ENCODE results near the gene TGFBR3L.

TGFBR3L gene

DNA sequence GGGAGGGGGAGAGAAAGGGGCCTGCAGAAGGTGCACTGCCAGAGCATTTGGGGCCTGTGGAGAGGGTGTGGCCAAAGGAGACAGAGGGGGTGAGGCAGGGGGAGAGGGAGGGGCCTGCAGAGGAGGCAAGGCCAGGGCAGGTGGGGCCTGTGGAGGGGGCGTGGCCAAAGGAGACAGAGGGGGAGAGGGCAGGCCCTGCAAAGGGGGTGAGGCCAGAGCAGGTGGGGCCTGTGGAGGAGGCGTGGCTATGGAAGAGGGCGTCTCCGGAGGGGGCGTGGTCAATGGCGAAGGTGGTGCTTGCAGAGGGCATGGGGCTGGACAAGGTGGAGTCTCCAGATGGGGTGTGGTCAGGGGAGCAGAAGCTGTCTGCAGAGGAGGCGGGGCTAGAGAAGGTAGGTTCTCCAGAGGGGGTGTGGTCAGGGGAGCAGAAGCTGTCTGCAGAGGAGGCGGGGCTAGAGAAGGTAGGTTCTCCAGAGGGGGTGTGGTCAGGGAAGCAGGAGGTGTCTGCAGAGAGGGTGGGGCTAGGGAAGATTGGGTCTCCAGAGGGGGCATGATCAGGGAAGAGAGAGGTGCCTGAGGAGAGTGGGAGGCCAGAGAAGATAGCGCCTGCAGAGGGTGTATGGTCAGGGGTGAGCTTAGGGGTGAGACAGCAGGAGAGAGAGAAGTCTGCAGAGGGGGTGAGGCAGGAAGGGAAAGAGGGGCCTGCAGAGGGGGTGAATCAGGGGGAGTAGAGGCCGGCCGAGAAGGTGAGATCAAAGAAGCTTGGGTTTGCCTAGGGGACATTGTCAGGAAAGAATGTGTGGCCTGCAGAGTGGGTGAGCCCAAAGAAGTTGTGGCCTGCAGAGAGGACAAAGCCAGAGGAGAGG, 43.8 kb upstream of the TGFBR3L start (continued):
- TF ChIP-seq, protein P1, sequence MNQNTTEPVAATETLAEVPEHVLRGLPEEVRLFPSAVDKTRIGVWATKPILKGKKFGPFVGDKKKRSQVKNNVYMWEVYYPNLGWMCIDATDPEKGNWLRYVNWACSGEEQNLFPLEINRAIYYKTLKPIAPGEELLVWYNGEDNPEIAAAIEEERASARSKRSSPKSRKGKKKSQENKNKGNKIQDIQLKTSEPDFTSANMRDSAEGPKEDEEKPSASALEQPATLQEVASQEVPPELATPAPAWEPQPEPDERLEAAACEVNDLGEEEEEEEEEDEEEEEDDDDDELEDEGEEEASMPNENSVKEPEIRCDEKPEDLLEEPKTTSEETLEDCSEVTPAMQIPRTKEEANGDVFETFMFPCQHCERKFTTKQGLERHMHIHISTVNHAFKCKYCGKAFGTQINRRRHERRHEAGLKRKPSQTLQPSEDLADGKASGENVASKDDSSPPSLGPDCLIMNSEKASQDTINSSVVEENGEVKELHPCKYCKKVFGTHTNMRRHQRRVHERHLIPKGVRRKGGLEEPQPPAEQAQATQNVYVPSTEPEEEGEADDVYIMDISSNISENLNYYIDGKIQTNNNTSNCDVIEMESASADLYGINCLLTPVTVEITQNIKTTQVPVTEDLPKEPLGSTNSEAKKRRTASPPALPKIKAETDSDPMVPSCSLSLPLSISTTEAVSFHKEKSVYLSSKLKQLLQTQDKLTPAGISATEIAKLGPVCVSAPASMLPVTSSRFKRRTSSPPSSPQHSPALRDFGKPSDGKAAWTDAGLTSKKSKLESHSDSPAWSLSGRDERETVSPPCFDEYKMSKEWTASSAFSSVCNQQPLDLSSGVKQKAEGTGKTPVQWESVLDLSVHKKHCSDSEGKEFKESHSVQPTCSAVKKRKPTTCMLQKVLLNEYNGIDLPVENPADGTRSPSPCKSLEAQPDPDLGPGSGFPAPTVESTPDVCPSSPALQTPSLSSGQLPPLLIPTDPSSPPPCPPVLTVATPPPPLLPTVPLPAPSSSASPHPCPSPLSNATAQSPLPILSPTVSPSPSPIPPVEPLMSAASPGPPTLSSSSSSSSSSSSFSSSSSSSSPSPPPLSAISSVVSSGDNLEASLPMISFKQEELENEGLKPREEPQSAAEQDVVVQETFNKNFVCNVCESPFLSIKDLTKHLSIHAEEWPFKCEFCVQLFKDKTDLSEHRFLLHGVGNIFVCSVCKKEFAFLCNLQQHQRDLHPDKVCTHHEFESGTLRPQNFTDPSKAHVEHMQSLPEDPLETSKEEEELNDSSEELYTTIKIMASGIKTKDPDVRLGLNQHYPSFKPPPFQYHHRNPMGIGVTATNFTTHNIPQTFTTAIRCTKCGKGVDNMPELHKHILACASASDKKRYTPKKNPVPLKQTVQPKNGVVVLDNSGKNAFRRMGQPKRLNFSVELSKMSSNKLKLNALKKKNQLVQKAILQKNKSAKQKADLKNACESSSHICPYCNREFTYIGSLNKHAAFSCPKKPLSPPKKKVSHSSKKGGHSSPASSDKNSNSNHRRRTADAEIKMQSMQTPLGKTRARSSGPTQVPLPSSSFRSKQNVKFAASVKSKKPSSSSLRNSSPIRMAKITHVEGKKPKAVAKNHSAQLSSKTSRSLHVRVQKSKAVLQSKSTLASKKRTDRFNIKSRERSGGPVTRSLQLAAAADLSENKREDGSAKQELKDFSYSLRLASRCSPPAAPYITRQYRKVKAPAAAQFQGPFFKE (tag by site-specific recombination; IDR thresholded peaks at IDR 0.05; ENCODE audit: borderline replicate concordance), result no peak
- TF ChIP-seq ZNF19 (tag by site-specific recombination; IDR thresholded peaks at IDR 0.05; ENCODE audit: low read depth), result no peak
- no peak for TF ChIP-seq ZSCAN30 (tag by site-specific recombination; IDR thresholded peaks at IDR 0.05)
- 0 out of 2 replicates have a peak, but pooled peaks have one; percentile 48 for TF ChIP-seq ZBTB7A (tag by site-specific recombination; IDR thresholded peaks at IDR 0.05; ENCODE audit: low read depth)
- TF ChIP-seq, protein P2, sequence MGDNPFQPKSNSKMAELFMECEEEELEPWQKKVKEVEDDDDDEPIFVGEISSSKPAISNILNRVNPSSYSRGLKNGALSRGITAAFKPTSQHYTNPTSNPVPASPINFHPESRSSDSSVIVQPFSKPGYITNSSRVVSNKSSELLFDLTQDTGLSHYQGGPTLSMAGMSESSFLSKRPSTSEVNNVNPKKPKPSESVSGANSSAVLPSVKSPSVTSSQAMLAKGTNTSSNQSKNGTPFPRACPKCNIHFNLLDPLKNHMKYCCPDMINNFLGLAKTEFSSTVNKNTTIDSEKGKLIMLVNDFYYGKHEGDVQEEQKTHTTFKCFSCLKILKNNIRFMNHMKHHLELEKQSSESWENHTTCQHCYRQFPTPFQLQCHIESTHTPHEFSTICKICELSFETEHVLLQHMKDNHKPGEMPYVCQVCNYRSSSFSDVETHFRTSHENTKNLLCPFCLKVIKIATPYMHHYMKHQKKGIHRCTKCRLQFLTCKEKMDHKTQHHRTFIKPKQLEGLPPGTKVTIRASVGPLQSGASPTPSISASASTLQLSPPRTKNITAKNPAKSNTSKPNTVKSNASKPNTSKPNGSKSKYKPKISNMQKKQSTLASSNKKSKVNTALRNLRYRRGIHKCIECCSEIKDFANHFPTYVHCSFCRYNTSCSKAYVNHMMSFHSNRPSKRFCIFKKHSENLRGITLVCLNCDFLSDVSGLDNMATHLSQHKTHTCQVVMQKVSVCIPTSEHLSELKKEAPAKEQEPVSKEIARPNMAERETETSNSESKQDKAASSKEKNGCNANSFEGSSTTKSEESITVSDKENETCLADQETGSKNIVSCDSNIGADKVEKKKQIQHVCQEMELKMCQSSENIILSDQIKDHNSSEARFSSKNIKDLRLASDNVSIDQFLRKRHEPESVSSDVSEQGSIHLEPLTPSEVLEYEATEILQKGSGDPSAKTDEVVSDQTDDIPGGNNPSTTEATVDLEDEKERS (tag by site-specific recombination; IDR thresholded peaks at IDR 0.05), result no peak
- TF ChIP-seq ZNF398 (tag by site-specific recombination; IDR thresholded peaks at IDR 0.05), result peak; percentile 28; the same call in 1 of the 2 replicates
- peak; percentile 15 for TF ChIP-seq SP3 (tag by site-specific recombination; IDR thresholded peaks at IDR 0.05)
- TF ChIP-seq ZNF223 (tag by site-specific recombination; IDR thresholded peaks at IDR 0.05), result no peak
- TF ChIP-seq ZIC2 (tag by site-specific recombination; IDR thresholded peaks at IDR 0.05), result peak; percentile 65; the same call in 1 of the 2 replicates
- peak; percentile 86 for TF ChIP-seq PATZ1 (tag by site-specific recombination; IDR thresholded peaks at IDR 0.05)
- no peak for TF ChIP-seq SP7 (tag by site-specific recombination; IDR thresholded peaks at IDR 0.05)
- no peak for TF ChIP-seq ZNF626 (tag by site-specific recombination; IDR thresholded peaks at IDR 0.05)
- TF ChIP-seq ZNF654 (tag by site-specific recombination; IDR thresholded peaks at IDR 0.05; ENCODE audit: low read depth), result no peak
- TF ChIP-seq, protein P3, sequence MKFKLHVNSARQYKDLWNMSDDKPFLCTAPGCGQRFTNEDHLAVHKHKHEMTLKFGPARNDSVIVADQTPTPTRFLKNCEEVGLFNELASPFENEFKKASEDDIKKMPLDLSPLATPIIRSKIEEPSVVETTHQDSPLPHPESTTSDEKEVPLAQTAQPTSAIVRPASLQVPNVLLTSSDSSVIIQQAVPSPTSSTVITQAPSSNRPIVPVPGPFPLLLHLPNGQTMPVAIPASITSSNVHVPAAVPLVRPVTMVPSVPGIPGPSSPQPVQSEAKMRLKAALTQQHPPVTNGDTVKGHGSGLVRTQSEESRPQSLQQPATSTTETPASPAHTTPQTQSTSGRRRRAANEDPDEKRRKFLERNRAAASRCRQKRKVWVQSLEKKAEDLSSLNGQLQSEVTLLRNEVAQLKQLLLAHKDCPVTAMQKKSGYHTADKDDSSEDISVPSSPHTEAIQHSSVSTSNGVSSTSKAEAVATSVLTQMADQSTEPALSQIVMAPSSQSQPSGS (tag by site-specific recombination; IDR thresholded peaks at IDR 0.05; ENCODE audit: low read depth), result 0 out of 2 replicates have a peak, but pooled peaks have one; percentile 13
- peak; percentile 50; the same call in 1 of the 2 replicates for TF ChIP-seq KLF16 (tag by site-specific recombination; IDR thresholded peaks at IDR 0.05)
- TF ChIP-seq HIC1 (tag by site-specific recombination; IDR thresholded peaks at IDR 0.05), result 0 out of 2 replicates have a peak, but pooled peaks have one; percentile 10
- TF ChIP-seq ZNF26 (tag by site-specific recombination; IDR thresholded peaks at IDR 0.05), result no peak
- no peak for TF ChIP-seq ZNF623 (tag by site-specific recombination; IDR thresholded peaks at IDR 0.05)
- peak; percentile 68 for TF ChIP-seq KLF1 (tag by site-specific recombination; IDR thresholded peaks at IDR 0.05)
